Measurements from ENCODE around the gene GALNT1.

GALNT1 gene

GRCh38 chr18:35582899-35583558, 1.5 kb downstream of the GALNT1 start:
- DNase-seq (ENCODE audit: low read depth) = no peak

- no peak for DNase-seq (ENCODE audit: low read depth)
Measured at GRCh38 chr18:35584735-35585134, 3.2 kb downstream of the GALNT1 start.

GRCh38 chr18:35585608-35586007, 4.1 kb downstream of the GALNT1 start:
- no peak for DNase-seq (ENCODE audit: low read depth)

GRCh38 chr18:35588122-35588521, 6.6 kb downstream of the GALNT1 start:
- no peak for DNase-seq (ENCODE audit: low read depth)

GRCh38 chr18:35588995-35589394, 7.5 kb downstream of the GALNT1 start:
- no peak for DNase-seq (ENCODE audit: low read depth)

- no peak for DNase-seq (ENCODE audit: low read depth)
Measured at GRCh38 chr18:35589546-35589945, 8.0 kb downstream of the GALNT1 start.

- no peak for DNase-seq (ENCODE audit: low read depth)
Measured at GRCh38 chr18:35590935-35591334, 9.4 kb downstream of the GALNT1 start.

GRCh38 chr18:35592298-35592697, 10.8 kb downstream of the GALNT1 start:
- no peak for DNase-seq (ENCODE audit: low read depth)

GRCh38 chr18:35593859-35594258, 12.3 kb downstream of the GALNT1 start:
- DNase-seq (ENCODE audit: low read depth) = no peak

- no peak for DNase-seq (ENCODE audit: low read depth)
Measured at GRCh38 chr18:35597758-35598157, 16.2 kb downstream of the GALNT1 start.

- DNase-seq (ENCODE audit: low read depth) = no peak
Measured at GRCh38 chr18:35602193-35602820, 20.8 kb downstream of the GALNT1 start.

- no peak for DNase-seq (ENCODE audit: low read depth)
Measured at GRCh38 chr18:35603008-35603407, 21.5 kb downstream of the GALNT1 start.

- DNase-seq (ENCODE audit: low read depth) = no peak
Measured at GRCh38 chr18:35603528-35603927, 22.0 kb downstream of the GALNT1 start.

- DNase-seq (ENCODE audit: low read depth) = no peak
Measured at GRCh38 chr18:35604369-35604768, 22.8 kb downstream of the GALNT1 start.

- no peak for DNase-seq (ENCODE audit: low read depth)
Measured at GRCh38 chr18:35605686-35606417, 24.3 kb downstream of the GALNT1 start.

- DNase-seq (ENCODE audit: low read depth) = no peak
Measured at GRCh38 chr18:35609236-35609635, 27.7 kb downstream of the GALNT1 start.

GRCh38 chr18:35610089-35610488, 28.5 kb downstream of the GALNT1 start:
- no peak for DNase-seq (ENCODE audit: low read depth)

- no peak for DNase-seq (ENCODE audit: low read depth)
Measured at GRCh38 chr18:35610724-35611123, 29.2 kb downstream of the GALNT1 start.

GRCh38 chr18:35611518-35611917, 30.0 kb downstream of the GALNT1 start:
- no peak for DNase-seq (ENCODE audit: low read depth)

- DNase-seq (ENCODE audit: low read depth) = no peak
Measured at GRCh38 chr18:35616074-35616473, 34.5 kb downstream of the GALNT1 start.

- peak; percentile 60 for DNase-seq (ENCODE audit: low read depth)
Measured at GRCh38 chr18:35616664-35617423, 35.3 kb downstream of the GALNT1 start.

GRCh38 chr18:35617865-35618264, 36.3 kb downstream of the GALNT1 start:
- DNase-seq (ENCODE audit: low read depth) = no peak

GRCh38 chr18:35618289-35618688, 36.7 kb downstream of the GALNT1 start:
- no peak for DNase-seq (ENCODE audit: low read depth)

Data from activated T-cell treated with anti-CD3 and anti-CD28 coated beads for 24 hours (primary cell).